ENCODE data around the gene SLC25A46.

DNA sequence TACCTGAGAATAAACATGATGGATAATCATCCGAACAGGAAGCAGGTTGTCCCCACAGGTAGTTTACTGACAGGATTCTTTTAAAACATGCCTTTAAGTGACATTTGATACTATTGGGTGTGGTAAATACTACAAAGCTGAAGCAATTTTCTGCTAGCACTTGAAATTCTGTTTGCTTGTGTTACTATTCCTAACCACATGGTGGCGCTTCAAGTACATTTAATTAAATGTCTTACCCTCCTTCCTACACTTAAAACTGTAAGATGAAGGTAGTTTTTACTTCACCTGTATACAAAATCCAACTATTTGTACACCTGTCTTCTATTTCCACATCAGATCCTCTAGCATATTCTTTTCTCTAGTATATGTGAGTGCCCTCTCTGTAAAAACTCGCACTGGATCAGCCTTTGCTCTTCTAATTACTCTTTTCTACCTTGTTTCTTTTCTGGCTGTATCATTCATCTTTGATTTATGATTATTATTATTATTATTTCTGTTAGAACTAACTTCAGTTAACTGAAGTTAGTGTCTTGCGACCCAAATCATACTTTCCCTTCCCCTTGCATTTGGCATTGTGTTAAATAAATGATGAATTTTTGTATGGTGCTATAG, 18.4 kb downstream of the SLC25A46 start:
- TF ChIP-seq EZH2phosphoT487 (conservative IDR thresholded peaks at IDR 0.05; ENCODE audit: low read length) (no peak), CTCF (IDR thresholded peaks at IDR 0.05; ENCODE audit: insufficient read depth, low read length, poor library complexity, severe bottlenecking) (peak; percentile 42)
